Motor neuron (in vitro differentiated cells): Measurements from ENCODE around the gene ALDH1A2. TPM values are rescaled to one million over a fixed set of nuclear protein-coding genes. Genes with fewer than 3 reads are reported as not detected.

Experiments
- ATAC-seq, 8 experiments: fragments of 200-7000 bp; cut with Tn5 transposase; replicated peaks in 6 of 8; 2 replicates each; pipeline ENCODE4 v1.8.0; 2021; ENCODE audit warnings: mild to moderate bottlenecking in 8 of 8, moderate library complexity in 8 of 8
- H3K27ac ChIP-seq, 2 donors: fragments of 250-450 bp; sonication (Bioruptor Pico); 2 replicates each; pipeline ENCODE4 v1.9.0; 2021; ENCODE audit warnings: antibody characterized with exemption in 2 of 2, mild to moderate bottlenecking in 2 of 2, moderate library complexity in 1 of 2
- H3K4me1 ChIP-seq, 2 donors: fragments of 250-450 bp; sonication (Bioruptor Pico); replicated peaks in 1 of 2; 2 replicates each; pipeline ENCODE4 v1.6.1; 2021; ENCODE audit warnings: antibody characterized with exemption in 2 of 2, mild to moderate bottlenecking in 2 of 2, moderate library complexity in 1 of 2
- H3K4me3 ChIP-seq, 5 donors: fragments of 250-450 bp; sonication (Bioruptor Pico); 2 replicates each; pipeline ENCODE4 v1.9.0; 2021; ENCODE audit warnings: antibody characterized with exemption in 5 of 5, mild to moderate bottlenecking in 5 of 5, moderate library complexity in 4 of 5
- WGBS, 10 experiments: fragments of 450-650 bp; shearing (Covaris generic); methylation state at CpG; one replicate each; pipeline ENCODE4 v1.0.0; 2022; 5-methylcytosine and 5-hydroxymethylcytosine counted together
- in situ Hi-C, 9 experiments: fragments of 400-800 bp; cut with MboI; loops; one replicate each; pipeline ENCODE4 v1.15.0; 2021; ENCODE audit warnings: low sequenced_read_pairs in 9 of 9, low pct_unique_long_range_greater_than_20kb in 2 of 9; ENCODE audit not compliant: unreplicated experiment in 9 of 9
- total RNA-seq, 8 experiments: library from RNA; unstranded; fragments of 300-600 nt; gene quantifications; 2 replicates each; pipeline versions ENCODE4 v1.2.3 to v1.2.4, GENCODE V29; 2022

Gene ALDH1A2
- total RNA-seq, 8 experiments from 2014 or later = 0.21 to 24.8 (median 5.4) TPM; not detected in 1

GRCh38 chr15:57916695-57917094 lies 148.8 kb downstream of the ALDH1A2 start:
- WGBS, 10 experiments = 18 to 100% (median 83%) methylated on average over 1 to 6 of the region's 8 CpGs; no CpG with 5 or more reads in 5 of the 10 experiments
- no peak overlapping the region for H3K27ac ChIP-seq
- no peak for ATAC-seq
- H3K4me3 ChIP-seq = no peak overlapping the region
- no peaks in the 10 kb centered on the region for H3K4me1 ChIP-seq
- in situ Hi-C loops = no loop called here

GRCh38 chr15:57915827-57916531 lies 149.5 kb downstream of the ALDH1A2 start:
- ATAC-seq = no peak
- in situ Hi-C loops = no loop called here
- 43 to 100% (median 74%) methylated on average over 1 to 8 of the region's 15 CpGs; no CpG with 5 or more reads in 3 of the 10 experiments for WGBS, 10 experiments
- Histone ChIP-seq H3K4me1 (no peaks in the 10 kb centered on the region), H3K4me3 (no peak overlapping the region), H3K27ac (no peak overlapping the region)

GRCh38 chr15:57914350-57915055 lies 151.0 kb downstream of the ALDH1A2 start:
- in situ Hi-C loops = no loop called here
- 64 to 90% (median 86%) methylated on average over 3 to 9 of the region's 9 CpGs for WGBS, 10 experiments
- H3K27ac ChIP-seq = no peak overlapping the region
- H3K4me1 ChIP-seq = no peaks in the 10 kb centered on the region
- ATAC-seq = peak in 1 of 8 experiments; percentile 17
- H3K4me3 ChIP-seq = no peak overlapping the region

GRCh38 chr15:57911247-57911646 lies 154.3 kb downstream of the ALDH1A2 start:
- H3K4me1 ChIP-seq = no peaks in the 10 kb centered on the region
- ATAC-seq = no peak
- in situ Hi-C loops = no loop called here
- 0 to 83% (median 17%) methylated on average over 1 of the region's 1 CpG; no CpG with 5 or more reads in 6 of the 10 experiments for WGBS, 10 experiments
- H3K4me3 ChIP-seq = no peak overlapping the region
- no peak overlapping the region for H3K27ac ChIP-seq

GRCh38 chr15:57910672-57911071 lies 154.8 kb downstream of the ALDH1A2 start:
- no peak for ATAC-seq
- WGBS, 10 experiments = 0 to 100% (median 93%) methylated on average over 1 to 3 of the region's 3 CpGs; no CpG with 5 or more reads in 4 of the 10 experiments
- Histone ChIP-seq H3K27ac (no peak overlapping the region), H3K4me3 (no peak overlapping the region), H3K4me1 (no peaks in the 10 kb centered on the region)
- in situ Hi-C loops = no loop called here

- H3K27ac ChIP-seq = no peak overlapping the region
- WGBS, 10 experiments = 7 to 100% (median 71%) methylated on average over 2 of the region's 2 CpGs; no CpG with 5 or more reads in 1 of the 10 experiments
Observed at GRCh38 chr15:57909388-57909787, 156.1 kb downstream of the ALDH1A2 start.

GRCh38 chr15:57903626-57904025 lies 161.9 kb downstream of the ALDH1A2 start:
- in situ Hi-C loops = no loop called here
- Histone ChIP-seq H3K4me1 (no peaks in the 10 kb centered on the region), H3K27ac (no peak overlapping the region), H3K4me3 (no peak overlapping the region)
- no peak for ATAC-seq
- WGBS, 10 experiments = 0 to 60% (median 0%) methylated on average over 1 of the region's 1 CpG; no CpG with 5 or more reads in 5 of the 10 experiments

More at GRCh38 chr15:57909388-57909787, 156.1 kb downstream of the ALDH1A2 start:
- H3K4me3 ChIP-seq = no peak overlapping the region
- in situ Hi-C loops = no loop called here
- H3K4me1 ChIP-seq = no peaks in the 10 kb centered on the region
- ATAC-seq = no peak

Other genes starting within 250 kb of the ALDH1A2 start
- under 1 TPM in 5 of 8 experiments, not detected in 3; 0.04 to 0.66 (median 0.09) TPM for gene AQP9, start 72.7 kb upstream of the ALDH1A2 start, total RNA-seq